GM08714 (cell line): ENCODE data around the gene ATAD3B.
"Not testable (repeated sequence)": the region's sequence is repeated elsewhere in the genome, so short reads cannot be mapped to it uniquely, and the experiment has no call there.

Source experiments
- H3K4me3 ChIP-seq: fragments of 200-500 bp; sonication (Bioruptor generic); 2 replicates; pipeline ENCODE4 v1.5.1; 2014; ENCODE audit warnings: mild to moderate bottlenecking, low read length, inconsistent platforms
- ZNF274 ChIP-seq: IDR thresholded peaks from 2 replicates; pipeline ENCODE4 v1.6.1; 2012; ENCODE audit warnings: mild to moderate bottlenecking, low read depth, low read length

The ATAD3B gene

GRCh38 chr1:1527092-1527816, 55.7 kb downstream of the ATAD3B start:
- H3K4me3 ChIP-seq = no peak overlapping the region
- TF ChIP-seq ZNF274 = no peak

GRCh38 chr1:1528301-1529267, 57.0 kb downstream of the ATAD3B start:
- TF ChIP-seq ZNF274 = no peak
- H3K4me3 ChIP-seq = no peak overlapping the region

GRCh38 chr1:1529321-1529720, 57.8 kb downstream of the ATAD3B start:
- TF ChIP-seq ZNF274 = no peak

GRCh38 chr1:1529936-1530335, 58.4 kb downstream of the ATAD3B start:
- H3K4me3 ChIP-seq = no peak overlapping the region
- no peak for TF ChIP-seq ZNF274

More at GRCh38 chr1:1529321-1529720, 57.8 kb downstream of the ATAD3B start:
- H3K4me3 ChIP-seq = no peak overlapping the region

GRCh38 chr1:1531947-1532346, 60.4 kb downstream of the ATAD3B start:
- H3K4me3 ChIP-seq = no peak overlapping the region
- TF ChIP-seq ZNF274 = no peak

GRCh38 chr1:1533176-1533893, 61.8 kb downstream of the ATAD3B start:
- not testable (repeated sequence) for H3K4me3 ChIP-seq

GRCh38 chr1:1533894-1534291, 62.3 kb downstream of the ATAD3B start:
- H3K4me3 ChIP-seq = not testable (repeated sequence)

- no peak for TF ChIP-seq ZNF274
- H3K4me3 ChIP-seq = no peak overlapping the region
Observed at GRCh38 chr1:1534401-1535154, 63.0 kb downstream of the ATAD3B start.

- TF ChIP-seq ZNF274 = no peak
- no peak overlapping the region for H3K4me3 ChIP-seq
Observed at GRCh38 chr1:1535201-1536018, 63.8 kb downstream of the ATAD3B start.

- TF ChIP-seq ZNF274 = no peak
- no peak overlapping the region for H3K4me3 ChIP-seq
Observed at GRCh38 chr1:1536019-1536937, 64.7 kb downstream of the ATAD3B start.

GRCh38 chr1:1536938-1537546, 65.5 kb downstream of the ATAD3B start:
- no peak for TF ChIP-seq ZNF274
- H3K4me3 ChIP-seq = no peak overlapping the region
